Measurements from ENCODE around the gene SACM1L.

Gene SACM1L

DNA sequence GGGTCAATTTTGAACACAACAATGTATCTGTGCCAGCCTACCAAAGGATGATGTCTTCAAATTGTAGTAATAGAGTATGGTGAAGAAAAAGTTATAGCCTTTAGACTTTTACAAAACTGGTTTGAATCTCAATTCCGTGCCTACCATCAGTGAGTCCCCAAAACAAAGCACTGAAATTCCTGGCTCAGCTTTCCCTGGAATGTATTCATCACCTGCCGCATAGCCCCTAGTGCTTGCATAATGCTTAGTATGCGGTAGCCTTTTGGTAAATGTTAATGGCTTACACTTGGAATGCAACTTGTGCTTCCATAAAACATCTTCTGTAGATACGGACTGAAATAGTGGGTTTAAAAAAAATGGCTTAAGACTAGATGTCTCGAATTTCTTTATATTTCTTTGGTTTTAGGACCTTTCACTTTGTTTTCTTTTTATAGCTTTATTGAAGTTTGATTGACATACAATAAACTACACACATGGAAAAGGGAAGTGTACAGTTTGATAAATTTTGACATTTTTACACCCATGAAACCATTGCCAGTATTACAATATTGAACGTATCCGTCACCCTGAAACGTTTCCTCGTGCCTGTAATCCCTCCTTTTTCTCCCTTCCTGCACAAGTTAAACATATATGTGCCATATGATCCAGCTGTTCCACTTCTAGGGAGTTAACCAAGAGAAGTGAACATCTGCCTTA, 12.1 kb downstream of the SACM1L start:
- H3K4me3 ChIP-seq (ENCODE audit: low read depth, low read length), result no peak overlapping the region
- DNase-seq (ENCODE audit: low read depth), result no peak
- TF ChIP-seq POLR2A (IDR thresholded peaks at IDR 0.05; ENCODE audit: extremely low read depth, insufficient read length), result no peak
- TF ChIP-seq, protein P1, sequence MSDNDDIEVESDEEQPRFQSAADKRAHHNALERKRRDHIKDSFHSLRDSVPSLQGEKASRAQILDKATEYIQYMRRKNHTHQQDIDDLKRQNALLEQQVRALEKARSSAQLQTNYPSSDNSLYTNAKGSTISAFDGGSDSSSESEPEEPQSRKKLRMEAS (IDR thresholded peaks at IDR 0.05; ENCODE audit: low read depth, low read length), result no peak
- TF ChIP-seq MYC (IDR thresholded peaks at IDR 0.05; ENCODE audit: low read depth, low read length), result no peak
- TF ChIP-seq, protein P2, sequence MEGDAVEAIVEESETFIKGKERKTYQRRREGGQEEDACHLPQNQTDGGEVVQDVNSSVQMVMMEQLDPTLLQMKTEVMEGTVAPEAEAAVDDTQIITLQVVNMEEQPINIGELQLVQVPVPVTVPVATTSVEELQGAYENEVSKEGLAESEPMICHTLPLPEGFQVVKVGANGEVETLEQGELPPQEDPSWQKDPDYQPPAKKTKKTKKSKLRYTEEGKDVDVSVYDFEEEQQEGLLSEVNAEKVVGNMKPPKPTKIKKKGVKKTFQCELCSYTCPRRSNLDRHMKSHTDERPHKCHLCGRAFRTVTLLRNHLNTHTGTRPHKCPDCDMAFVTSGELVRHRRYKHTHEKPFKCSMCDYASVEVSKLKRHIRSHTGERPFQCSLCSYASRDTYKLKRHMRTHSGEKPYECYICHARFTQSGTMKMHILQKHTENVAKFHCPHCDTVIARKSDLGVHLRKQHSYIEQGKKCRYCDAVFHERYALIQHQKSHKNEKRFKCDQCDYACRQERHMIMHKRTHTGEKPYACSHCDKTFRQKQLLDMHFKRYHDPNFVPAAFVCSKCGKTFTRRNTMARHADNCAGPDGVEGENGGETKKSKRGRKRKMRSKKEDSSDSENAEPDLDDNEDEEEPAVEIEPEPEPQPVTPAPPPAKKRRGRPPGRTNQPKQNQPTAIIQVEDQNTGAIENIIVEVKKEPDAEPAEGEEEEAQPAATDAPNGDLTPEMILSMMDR (IDR thresholded peaks at IDR 0.05; ENCODE audit: low read depth, low read length), result no peak

DNA sequence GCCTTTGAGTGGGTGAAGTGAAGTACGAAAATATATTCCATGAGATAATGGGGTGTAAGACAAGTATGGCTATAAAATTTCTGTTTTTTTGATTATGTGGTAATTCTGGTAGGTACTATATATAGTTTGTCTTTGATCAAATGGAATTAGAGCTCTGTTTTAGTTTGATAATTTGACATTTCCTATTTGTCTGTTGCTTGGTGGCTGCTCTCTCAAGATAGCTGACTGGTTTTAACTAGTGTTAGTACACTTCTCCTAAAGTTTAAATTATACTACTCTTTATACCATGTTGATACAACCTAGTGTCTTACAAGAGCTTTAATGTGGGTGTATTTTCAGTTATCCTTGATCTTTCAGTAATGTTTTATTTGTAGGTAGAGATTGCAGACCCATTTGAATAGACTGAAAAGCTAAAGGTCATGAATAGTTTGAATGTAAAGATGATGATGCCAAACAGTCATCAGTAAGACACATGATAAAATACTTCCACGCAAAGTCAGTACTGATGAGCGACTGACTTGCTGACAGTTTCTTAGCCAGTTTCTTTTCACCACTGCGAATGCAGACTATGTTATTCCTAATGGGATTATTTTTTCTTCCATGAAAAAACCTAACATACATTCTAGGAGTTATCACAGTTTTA, 15.2 kb downstream of the SACM1L start:
- TF ChIP-seq, protein P2 (IDR thresholded peaks at IDR 0.05; ENCODE audit: low read depth, low read length), result no peak
- TF ChIP-seq POLR2A (IDR thresholded peaks at IDR 0.05; ENCODE audit: extremely low read depth, insufficient read length) (no peak), MYC (IDR thresholded peaks at IDR 0.05; ENCODE audit: low read depth, low read length) (no peak)
- TF ChIP-seq, protein P1 (IDR thresholded peaks at IDR 0.05; ENCODE audit: low read depth, low read length), result no peak
- DNase-seq (ENCODE audit: low read depth), result no peak
- no peak overlapping the region for H3K4me3 ChIP-seq (ENCODE audit: low read depth, low read length)

DNA sequence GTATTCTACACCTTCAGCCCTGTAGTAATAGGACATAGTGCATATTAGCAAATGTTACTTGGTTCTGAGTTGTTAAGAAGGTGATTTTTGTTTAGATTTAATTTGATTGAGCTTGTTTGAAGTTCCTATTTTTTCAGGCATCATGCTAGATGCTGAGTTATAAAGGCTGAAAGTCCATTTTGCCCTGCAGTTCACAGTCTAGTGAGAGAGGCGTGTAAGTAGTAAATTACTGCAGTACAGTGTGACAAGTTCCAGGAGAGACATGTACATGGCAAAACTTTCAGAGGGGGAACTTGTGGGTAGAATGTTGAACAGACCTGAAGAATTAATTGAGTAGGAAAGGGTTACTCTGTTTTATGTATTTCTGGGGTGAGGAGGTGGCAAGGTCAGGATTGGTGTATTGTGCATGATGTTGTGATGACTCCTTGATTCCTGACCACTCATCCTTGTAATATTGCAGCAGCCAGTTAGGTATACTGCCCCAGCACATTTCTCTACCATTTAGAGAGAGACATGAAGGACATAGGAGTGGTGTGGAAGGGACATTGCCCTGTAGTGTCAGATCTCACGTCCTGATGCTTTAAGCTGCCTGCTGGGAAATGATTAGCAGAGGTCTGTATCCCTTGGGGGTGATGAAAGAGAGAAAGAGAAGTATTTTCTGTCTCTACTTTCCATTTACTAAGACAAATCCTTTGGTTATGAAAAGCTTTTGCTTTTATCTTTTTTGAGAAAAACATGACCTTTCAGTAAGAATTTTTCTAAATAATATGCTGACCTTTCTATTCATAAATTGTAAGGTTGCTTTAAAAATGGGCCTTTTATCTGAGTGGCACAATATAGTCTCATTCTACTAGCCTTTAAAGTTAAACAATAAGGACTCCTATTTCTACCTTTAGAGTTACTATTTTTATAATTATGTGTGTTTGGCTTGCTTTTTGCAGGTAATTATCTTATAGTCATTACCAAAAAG, 16.9 kb downstream of the SACM1L start:
- DNase-seq (ENCODE audit: low read depth), result no peak

DNA sequence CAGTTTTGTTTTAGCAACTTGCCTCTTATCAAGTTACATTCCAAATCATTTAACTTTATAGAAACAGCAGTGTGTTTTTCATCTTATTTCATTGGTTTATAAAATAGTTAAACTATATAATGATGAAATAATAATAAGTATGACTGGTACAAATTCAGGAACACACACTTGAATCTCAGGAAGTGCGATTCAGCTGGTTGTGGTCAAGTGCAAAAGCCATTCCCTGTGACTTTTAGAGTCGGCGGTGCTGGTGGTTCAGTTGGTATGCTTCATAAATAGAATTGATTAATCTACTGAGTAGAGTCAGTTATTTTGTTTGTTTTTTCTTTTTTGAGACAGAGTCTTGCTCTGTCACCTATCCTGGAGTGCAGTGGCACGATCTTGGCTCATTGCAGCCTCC, 22.7 kb downstream of the SACM1L start:
- no peak for TF ChIP-seq POLR2A (IDR thresholded peaks at IDR 0.05; ENCODE audit: extremely low read depth, insufficient read length)
- no peak for TF ChIP-seq MYC (IDR thresholded peaks at IDR 0.05; ENCODE audit: low read depth, low read length)
- TF ChIP-seq, protein P1 (IDR thresholded peaks at IDR 0.05; ENCODE audit: low read depth, low read length), result no peak
- TF ChIP-seq, protein P2 (IDR thresholded peaks at IDR 0.05; ENCODE audit: low read depth, low read length), result no peak
- no peak overlapping the region for H3K4me3 ChIP-seq (ENCODE audit: low read depth, low read length)
- DNase-seq (ENCODE audit: low read depth), result peak; percentile 13

More for the DNA sequence above, 16.9 kb downstream of the SACM1L start:
- TF ChIP-seq MYC (IDR thresholded peaks at IDR 0.05; ENCODE audit: low read depth, low read length), result no peak
- no peak for TF ChIP-seq POLR2A (IDR thresholded peaks at IDR 0.05; ENCODE audit: extremely low read depth, insufficient read length)
- TF ChIP-seq, protein P1 (IDR thresholded peaks at IDR 0.05; ENCODE audit: low read depth, low read length), result no peak
- TF ChIP-seq, protein P2 (IDR thresholded peaks at IDR 0.05; ENCODE audit: low read depth, low read length), result no peak
- no peak overlapping the region for H3K4me3 ChIP-seq (ENCODE audit: low read depth, low read length)

DNA sequence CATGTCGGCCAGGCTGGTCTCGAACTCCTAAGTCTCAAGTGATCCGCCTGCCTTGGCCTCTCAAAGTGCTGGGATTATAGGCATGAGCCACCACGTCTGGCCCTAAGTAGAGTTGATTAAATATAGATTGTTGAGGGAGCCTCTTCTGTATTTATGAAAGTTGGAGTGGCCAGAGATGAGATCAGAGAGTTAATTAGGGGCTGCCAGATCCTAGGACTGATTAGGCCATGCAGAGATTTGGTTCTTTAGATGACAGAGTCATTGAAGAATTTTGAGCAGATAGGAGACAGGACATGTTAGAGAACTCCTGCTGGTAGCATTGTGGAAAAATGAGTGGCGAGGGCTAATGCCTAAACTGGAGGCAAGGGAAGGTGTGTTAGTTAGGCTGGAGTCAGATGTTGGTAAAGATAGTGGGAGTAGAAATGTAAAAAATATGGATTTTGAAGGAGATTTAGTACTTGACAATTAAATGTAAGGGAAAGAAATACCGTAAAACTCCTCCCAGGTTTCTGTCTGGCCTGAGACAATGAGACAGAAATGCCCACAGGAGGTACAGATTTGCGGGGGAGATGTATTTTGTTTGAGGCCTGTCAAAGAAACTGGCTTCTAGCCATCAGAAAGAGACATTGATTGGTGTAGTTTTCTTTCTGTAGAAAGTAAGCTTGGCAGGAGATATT, 23.4 kb downstream of the SACM1L start:
- DNase-seq (ENCODE audit: low read depth), result no peak
- TF ChIP-seq, protein P2 (IDR thresholded peaks at IDR 0.05; ENCODE audit: low read depth, low read length), result no peak
- TF ChIP-seq MYC (IDR thresholded peaks at IDR 0.05; ENCODE audit: low read depth, low read length) (no peak), POLR2A (IDR thresholded peaks at IDR 0.05; ENCODE audit: extremely low read depth, insufficient read length) (no peak)
- TF ChIP-seq, protein P1 (IDR thresholded peaks at IDR 0.05; ENCODE audit: low read depth, low read length), result no peak
- H3K4me3 ChIP-seq (ENCODE audit: low read depth, low read length), result no peak overlapping the region

Measured in NB4 (cell line).